ENCODE results near the gene SCUBE3.

SCUBE3 gene

GRCh38 chr6:35213824-35214756 lies at the start of gene SCUBE3:
Gene SCUBE3, plus strand, starts transcription at chr6:35213956. Its CDS starts 463 bp downstream, at chr6:35214419.
- DNase-seq (ENCODE audit: low spot score): peak; percentile 85
- in situ Hi-C loops (cut with MboI; ENCODE audit: low pct_unique_long_range_greater_than_20kb, low sequenced_read_pairs, unreplicated experiment): loop anchor here (25.0 kb wide), 1 partner anchor 227 kb away; no protein-coding TSS in a partner anchor
- no peak for TF ChIP-seq CTCF (IDR thresholded peaks at IDR 0.05; ENCODE audit: extremely low read depth, insufficient read depth, missing control alignments)

- TF ChIP-seq CTCF (IDR thresholded peaks at IDR 0.05; ENCODE audit: extremely low read depth, insufficient read depth, missing control alignments): no peak
- DNase-seq (ENCODE audit: low spot score): no peak
- in situ Hi-C loops (cut with MboI; ENCODE audit: low pct_unique_long_range_greater_than_20kb, low sequenced_read_pairs, unreplicated experiment): no loop called here
These were observed 49.5 kb upstream of the SCUBE3 start for GRCh38 chr6:35164277-35164676.

- DNase-seq (ENCODE audit: low spot score): no peak
- TF ChIP-seq CTCF (IDR thresholded peaks at IDR 0.05; ENCODE audit: extremely low read depth, insufficient read depth, missing control alignments): no peak
- in situ Hi-C loops (cut with MboI; ENCODE audit: low pct_unique_long_range_greater_than_20kb, low sequenced_read_pairs, unreplicated experiment): no loop called here
These were observed 48.9 kb upstream of the SCUBE3 start for GRCh38 chr6:35164868-35165267.

- TF ChIP-seq CTCF (IDR thresholded peaks at IDR 0.05; ENCODE audit: extremely low read depth, insufficient read depth, missing control alignments): no peak
- in situ Hi-C loops (cut with MboI; ENCODE audit: low pct_unique_long_range_greater_than_20kb, low sequenced_read_pairs, unreplicated experiment): no loop called here
- DNase-seq (ENCODE audit: low spot score): peak; percentile 29
These were observed 48.1 kb upstream of the SCUBE3 start for GRCh38 chr6:35165630-35166071.

- TF ChIP-seq CTCF (IDR thresholded peaks at IDR 0.05; ENCODE audit: extremely low read depth, insufficient read depth, missing control alignments): no peak
- DNase-seq (ENCODE audit: low spot score): no peak
- in situ Hi-C loops (cut with MboI; ENCODE audit: low pct_unique_long_range_greater_than_20kb, low sequenced_read_pairs, unreplicated experiment): no loop called here
These were observed 47.6 kb upstream of the SCUBE3 start for GRCh38 chr6:35166116-35166515.

GRCh38 chr6:35166520-35166919 lies 47.2 kb upstream of the SCUBE3 start:
- DNase-seq (ENCODE audit: low spot score): no peak
- in situ Hi-C loops (cut with MboI; ENCODE audit: low pct_unique_long_range_greater_than_20kb, low sequenced_read_pairs, unreplicated experiment): no loop called here
- no peak for TF ChIP-seq CTCF (IDR thresholded peaks at IDR 0.05; ENCODE audit: extremely low read depth, insufficient read depth, missing control alignments)
